Measurements from ENCODE around the gene CLEC18B. TPM values are rescaled to one million over a fixed set of nuclear protein-coding genes. Genes with fewer than 3 reads are reported as not detected.
"Not testable (repeated sequence)": the region's sequence is repeated elsewhere in the genome, so short reads cannot be mapped to it uniquely, and the experiment has no call there.

CLEC18B gene
- total and polyA plus RNA-seq, 9 donors, result 0.17 to 1.5 (median 0.42) TPM; not detected in 1

DNA sequence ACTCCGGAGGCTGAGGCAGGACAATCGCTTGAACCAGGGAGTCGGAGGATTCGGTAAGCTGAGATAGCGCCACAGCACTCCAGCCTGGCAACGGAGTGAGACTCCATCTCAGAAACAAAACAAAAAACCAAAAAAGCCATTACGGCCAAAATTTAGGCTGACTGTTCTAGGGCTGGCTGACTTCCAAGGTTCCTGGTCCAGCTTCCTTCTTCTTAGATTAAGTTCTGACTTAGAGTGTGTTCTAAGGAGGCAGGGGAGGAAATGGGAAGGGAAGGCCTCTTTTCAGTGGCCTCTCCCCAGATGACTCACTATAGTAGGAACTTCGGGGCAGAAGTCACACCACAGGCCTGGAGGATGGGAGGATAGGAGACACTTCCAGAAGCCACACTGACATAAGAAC lies 27.7 kb upstream of the CLEC18B start:
- no peaks in the 10 kb centered on the region for H3K9me3 ChIP-seq
- no peaks in the 10 kb centered on the region for H3K36me3 ChIP-seq
- no peak overlapping the region for H3K4me3 ChIP-seq
- peak; percentile 66 to 79 (median 71) for DNase-seq
- peaks cover 6% of the 10 kb centered on the region for H3K4me1 ChIP-seq (ENCODE audit: insufficient read depth)
- intact Hi-C loops (cut with DNase I), result loop anchor here in 1 of 4 donors (10.0 kb wide), 1 partner anchor 84 kb away; no protein-coding TSS in a partner anchor
- H3K27ac ChIP-seq, result peak overlapping the region in 1 of 2 donors; percentile 3
- no peak for TF ChIP-seq POLR2A (IDR thresholded peaks at IDR 0.05)
- TF ChIP-seq, protein P1, sequence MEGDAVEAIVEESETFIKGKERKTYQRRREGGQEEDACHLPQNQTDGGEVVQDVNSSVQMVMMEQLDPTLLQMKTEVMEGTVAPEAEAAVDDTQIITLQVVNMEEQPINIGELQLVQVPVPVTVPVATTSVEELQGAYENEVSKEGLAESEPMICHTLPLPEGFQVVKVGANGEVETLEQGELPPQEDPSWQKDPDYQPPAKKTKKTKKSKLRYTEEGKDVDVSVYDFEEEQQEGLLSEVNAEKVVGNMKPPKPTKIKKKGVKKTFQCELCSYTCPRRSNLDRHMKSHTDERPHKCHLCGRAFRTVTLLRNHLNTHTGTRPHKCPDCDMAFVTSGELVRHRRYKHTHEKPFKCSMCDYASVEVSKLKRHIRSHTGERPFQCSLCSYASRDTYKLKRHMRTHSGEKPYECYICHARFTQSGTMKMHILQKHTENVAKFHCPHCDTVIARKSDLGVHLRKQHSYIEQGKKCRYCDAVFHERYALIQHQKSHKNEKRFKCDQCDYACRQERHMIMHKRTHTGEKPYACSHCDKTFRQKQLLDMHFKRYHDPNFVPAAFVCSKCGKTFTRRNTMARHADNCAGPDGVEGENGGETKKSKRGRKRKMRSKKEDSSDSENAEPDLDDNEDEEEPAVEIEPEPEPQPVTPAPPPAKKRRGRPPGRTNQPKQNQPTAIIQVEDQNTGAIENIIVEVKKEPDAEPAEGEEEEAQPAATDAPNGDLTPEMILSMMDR (IDR thresholded peaks at IDR 0.05), result no peak
- no peak for TF ChIP-seq EP300 (IDR thresholded peaks at IDR 0.05)
- WGBS, 3 donors, result 7 to 27% (median 13%) methylated on average over 8 of the region's 8 CpGs
- H3K27me3 ChIP-seq, result no peaks in the 10 kb centered on the region

DNA sequence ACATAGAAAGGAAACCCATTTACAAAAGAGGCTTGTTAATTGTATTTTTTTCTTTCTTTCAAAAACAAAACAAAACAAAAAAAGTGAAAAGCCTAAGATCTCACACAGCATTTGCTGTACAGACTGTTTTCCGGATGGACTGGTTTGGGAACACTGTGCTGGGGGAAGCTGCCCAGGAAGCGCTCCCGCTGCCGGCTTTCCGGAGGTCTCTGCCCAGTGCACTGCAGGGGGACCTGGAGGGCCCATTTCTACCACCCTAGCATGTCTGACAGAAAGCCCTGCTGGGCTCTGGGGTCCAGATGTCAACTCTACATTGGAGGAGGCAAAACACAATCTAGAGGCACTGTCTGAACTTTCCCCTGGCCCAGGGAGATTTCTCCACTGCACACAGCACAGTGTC lies 26.3 kb upstream of the CLEC18B start:
- Histone ChIP-seq H3K27me3 (no peaks in the 10 kb centered on the region), H3K9me3 (no peaks in the 10 kb centered on the region), H3K4me3 (no peak overlapping the region), H3K27ac (no peak overlapping the region), H3K36me3 (no peaks in the 10 kb centered on the region), H3K4me1 (ENCODE audit: insufficient read depth) (peaks cover 6% of the 10 kb centered on the region)
- 85 to 92% (median 86%) methylated on average over 5 of the region's 5 CpGs for WGBS, 3 donors
- no peak for TF ChIP-seq POLR2A (IDR thresholded peaks at IDR 0.05)
- TF ChIP-seq, protein P1 (IDR thresholded peaks at IDR 0.05), result no peak
- intact Hi-C loops (cut with DNase I), result loop anchor here in 1 of 4 donors (10.0 kb wide), 1 partner anchor 83 kb away; no protein-coding TSS in a partner anchor
- DNase-seq, result no peak

DNA sequence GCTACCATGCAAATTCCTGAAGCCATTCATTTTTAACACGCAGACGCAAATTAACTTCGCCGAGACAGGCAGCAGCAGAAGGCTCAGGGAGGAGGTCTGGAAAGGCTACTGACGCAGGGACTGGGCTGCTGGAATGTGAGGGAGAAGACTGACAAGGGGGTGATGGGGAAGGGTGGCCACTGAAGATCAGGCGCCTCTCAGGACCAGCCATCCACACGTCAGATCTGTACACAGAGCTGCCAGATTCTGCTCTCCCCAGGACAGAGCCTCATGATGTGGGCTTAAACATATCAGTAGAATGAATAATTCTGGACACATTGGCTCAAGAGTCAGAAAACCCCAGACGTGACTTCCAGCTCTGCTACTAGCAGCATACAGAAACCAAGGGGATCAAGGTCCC lies 25.6 kb upstream of the CLEC18B start:
- no peaks in the 10 kb centered on the region for H3K9me3 ChIP-seq
- DNase-seq, result no peak
- H3K4me3 ChIP-seq, result no peak overlapping the region
- peaks cover 6% of the 10 kb centered on the region for H3K4me1 ChIP-seq (ENCODE audit: insufficient read depth)
- H3K27me3 ChIP-seq, result no peaks in the 10 kb centered on the region
- no peak for TF ChIP-seq POLR2A (IDR thresholded peaks at IDR 0.05)
- TF ChIP-seq, protein P1 (IDR thresholded peaks at IDR 0.05), result no peak
- TF ChIP-seq EP300 (IDR thresholded peaks at IDR 0.05), result no peak
- no peaks in the 10 kb centered on the region for H3K36me3 ChIP-seq
- WGBS, 3 donors, result 92 to 93% (median 93%) methylated on average over 8 of the region's 8 CpGs
- no peak overlapping the region for H3K27ac ChIP-seq
- intact Hi-C loops (cut with DNase I), result loop anchor here in 1 of 4 donors (10.0 kb wide), 1 partner anchor 82 kb away; no protein-coding TSS in a partner anchor

DNA sequence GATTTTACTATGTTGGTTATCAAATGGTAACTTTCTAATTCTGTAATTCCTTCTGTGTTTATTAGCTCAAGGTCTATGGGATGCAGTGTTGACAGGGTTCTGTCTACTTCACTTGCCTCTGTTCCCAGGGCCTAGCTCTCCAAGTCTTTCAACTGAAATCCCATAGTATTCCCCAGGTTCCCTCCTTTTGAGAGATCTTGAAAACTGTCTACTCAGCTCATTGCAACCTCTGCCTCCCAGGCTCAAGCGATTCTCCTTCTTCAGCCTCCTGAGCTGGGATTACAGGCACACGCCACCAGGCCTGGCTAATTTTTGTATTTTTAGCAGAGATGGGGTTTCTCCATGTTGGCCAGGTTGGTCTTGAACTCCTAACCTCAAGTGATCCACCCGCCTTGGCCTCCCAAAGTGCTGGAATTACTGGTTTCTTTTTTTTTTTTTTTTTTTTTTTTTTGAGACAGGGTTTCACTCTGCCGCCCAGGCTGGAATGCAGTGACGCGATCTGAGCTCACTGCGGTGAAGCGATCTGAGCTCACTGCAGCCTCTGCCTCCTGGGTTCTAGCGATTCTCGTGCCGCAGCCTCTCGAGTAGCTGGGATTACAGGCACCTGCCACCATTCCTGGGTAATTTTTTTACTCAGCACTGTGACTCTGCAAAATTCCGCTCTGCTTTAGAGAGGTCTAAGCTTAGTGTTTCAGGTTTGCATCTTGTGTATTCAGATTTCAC lies 22.5 kb upstream of the CLEC18B start:
- WGBS, 3 donors, result 94 to 98% (median 98%) methylated on average over 13 of the region's 13 CpGs
- H3K27me3 ChIP-seq; H3K27ac ChIP-seq; H3K4me3 ChIP-seq; DNase-seq; H3K9me3 ChIP-seq; H3K36me3 ChIP-seq; H3K4me1 ChIP-seq (ENCODE audit: insufficient read depth): not testable (repeated sequence)
- intact Hi-C loops (cut with DNase I), result loop anchor here in 1 of 4 donors (10.0 kb wide), 1 partner anchor 79 kb away; no protein-coding TSS in a partner anchor

DNA sequence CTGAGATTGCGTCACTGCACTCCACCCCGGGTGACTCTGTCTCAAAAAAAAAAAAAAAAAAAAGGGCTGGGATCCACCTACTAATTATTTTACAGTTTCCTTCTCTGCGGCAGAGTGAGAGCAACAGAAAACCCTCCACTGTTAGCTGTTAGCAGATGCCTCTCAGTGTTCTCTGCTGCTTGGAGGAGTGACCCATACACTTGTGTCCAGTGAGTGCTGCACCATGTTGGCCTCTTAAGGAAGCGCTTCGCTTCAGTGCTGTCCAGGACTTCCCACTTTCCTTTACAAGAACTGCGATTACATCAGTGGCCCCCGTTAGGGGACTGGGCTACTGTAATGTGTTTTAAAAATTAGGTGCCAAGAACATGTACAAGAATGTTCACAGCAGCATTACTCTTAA lies 18.4 kb upstream of the CLEC18B start:
- H3K27me3 ChIP-seq, result no peaks in the 10 kb centered on the region
- no peak overlapping the region for H3K4me3 ChIP-seq
- TF ChIP-seq POLR2A (IDR thresholded peaks at IDR 0.05) (no peak), EP300 (IDR thresholded peaks at IDR 0.05) (no peak)
- TF ChIP-seq, protein P1 (IDR thresholded peaks at IDR 0.05), result no peak
- no peaks in the 10 kb centered on the region for H3K9me3 ChIP-seq
- H3K4me1 ChIP-seq (ENCODE audit: insufficient read depth), result no peaks in the 10 kb centered on the region
- intact Hi-C loops (cut with DNase I), result loop anchor here in 2 of 4 donors (10.0 kb wide), 2 partner anchors 75 to 125 kb away; no protein-coding TSS in a partner anchor
- WGBS, 3 donors, result 74 to 83% (median 77%) methylated on average over 7 of the region's 7 CpGs
- no peak for DNase-seq
- no peak overlapping the region for H3K27ac ChIP-seq
- H3K36me3 ChIP-seq, result no peaks in the 10 kb centered on the region

Measured in ovary (tissue), 9 donors.